Caco-2 (cell line): ENCODE measurements around the gene ELL2. TPM values are rescaled to one million over a fixed set of nuclear protein-coding genes. Genes with fewer than 3 reads are reported as not detected.

ENCODE experiments used
- BruUV-seq: library from RNA; stranded (reverse); fragments of 400-500 nt; replicated peaks from 2 replicates; lab custom pipeline; 2021; lab: Mats Ljungman, UMichigan
- CTCF ChIA-PET: fragments of 300-600 bp; sonication (Branson Sonifier 250); formaldehyde crosslinking; loops from one replicate; lab custom pipeline; 2022; ENCODE audit warnings: antibody characterized with exemption; lab: Charles Lee
- POLR2A ChIA-PET: fragments of 300-600 bp; sonication (Branson Sonifier 250); formaldehyde crosslinking; loops from one replicate; lab custom pipeline; 2022; ENCODE audit warnings: antibody characterized with exemption; lab: Charles Lee
- DNase-seq, 2 experiments: peaks; one replicate each; pipeline versions ENCODE4 v3.0.0 to v3.0.0-alpha.2; 2020 to 2022
- H3K27me3 ChIP-seq: replicated peaks from 2 replicates; pipeline ENCODE4 v1.6.0; 2011; ENCODE audit warnings: low read length; ENCODE audit not compliant: control insufficient read depth, insufficient read depth
- H3K36me3 ChIP-seq: 2 replicates; pipeline ENCODE4 v1.5.1; 2011; ENCODE audit warnings: low read length; ENCODE audit not compliant: control insufficient read depth, insufficient read depth
- H3K4me1 ChIP-seq: fragments of 250-450 bp; sonication (Bioruptor Pico); 2 replicates; pipeline ENCODE4 v1.5.1; 2020; ENCODE audit warnings: mild to moderate bottlenecking
- H3K4me3 ChIP-seq: 2 replicates; pipeline ENCODE4 v1.5.1; 2011; ENCODE audit warnings: low read depth, mild to moderate bottlenecking, control low read depth, low read length
- H3K9me3 ChIP-seq: fragments of 250-450 bp; sonication (Bioruptor Pico); 2 replicates; pipeline ENCODE4 v1.5.1; 2020; ENCODE audit warnings: mild to moderate bottlenecking, moderate library complexity
- H3K27ac Mint-ChIP-seq: one replicate; pipeline ENCODE4 v1.8.0; 2022; ENCODE audit warnings: mixed read lengths; ENCODE audit not compliant: unreplicated experiment
- H3K27me3 Mint-ChIP-seq: one replicate; pipeline ENCODE4 v1.8.0; 2022; ENCODE audit warnings: mixed read lengths; ENCODE audit not compliant: insufficient read depth, unreplicated experiment
- H3K36me3 Mint-ChIP-seq: one replicate; pipeline ENCODE4 v1.8.0; 2022; ENCODE audit warnings: mild to moderate bottlenecking, mixed read lengths; ENCODE audit not compliant: insufficient read depth, unreplicated experiment
- H3K4me1 Mint-ChIP-seq: one replicate; pipeline ENCODE4 v1.8.0; 2022; ENCODE audit warnings: low read depth, mixed read lengths; ENCODE audit not compliant: unreplicated experiment
- H3K4me3 Mint-ChIP-seq: one replicate; pipeline ENCODE4 v1.8.0; 2022; ENCODE audit warnings: mild to moderate bottlenecking, moderate library complexity, mixed read lengths; ENCODE audit not compliant: unreplicated experiment
- H3K9me3 Mint-ChIP-seq: one replicate; pipeline ENCODE4 v1.8.0; 2022; ENCODE audit warnings: mixed read lengths; ENCODE audit not compliant: unreplicated experiment
- CTCF ChIP-seq, 2 experiments: fragments of 200-600 bp in 1 of 2; IDR thresholded peaks; 1 replicate in 1 of 2; 2 replicates in 1 of 2; pipeline versions ENCODE4 v1.5.1 to v1.8.0; 2011 to 2022; ENCODE audit warnings: antibody characterized with exemption in 1 of 2, control low read depth in 1 of 2, inconsistent platforms in 1 of 2, low read depth in 1 of 2, low read length in 1 of 2, mild to moderate bottlenecking in 1 of 2, moderate library complexity in 1 of 2; ENCODE audit not compliant: insufficient read depth in 1 of 2, severe bottlenecking in 1 of 2, unreplicated experiment in 1 of 2
- intact Hi-C: fragments of 100-400 bp; cut with micrococcal nuclease; formaldehyde crosslinking; loops from one replicate; pipeline ENCODE4 v1.10.0; 2022; ENCODE audit not compliant: unreplicated experiment
- total RNA-seq: library from RNA; stranded (reverse); gene quantifications from 2 replicates; pipeline ENCODE4 v1.2.3, GENCODE V29; 2022

The ELL2 gene
- total RNA-seq, 1 experiment from 2014 or later, result 81.0 TPM

DNA sequence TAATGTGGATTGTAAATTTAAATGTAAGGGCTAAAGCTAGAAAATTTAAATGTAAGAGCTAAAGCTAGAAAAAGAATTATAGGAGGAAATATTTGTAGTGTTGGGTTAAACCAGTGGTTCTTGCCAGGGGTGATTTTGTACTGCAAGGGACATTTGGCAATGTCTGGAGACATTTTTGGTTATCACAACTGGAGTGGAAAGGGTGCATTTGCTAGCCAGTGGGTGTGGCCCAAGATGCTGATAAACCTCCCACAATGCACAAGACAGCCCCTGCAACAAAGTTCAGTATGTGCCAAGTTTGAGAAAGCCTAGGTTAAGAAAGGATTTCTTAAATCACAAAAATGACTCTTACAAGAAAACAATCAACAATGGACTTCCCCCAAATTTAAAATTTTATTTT lies 31.6 kb upstream of the ELL2 start:
- Histone ChIP-seq H3K27me3 (no peaks in the 10 kb centered on the region), H3K36me3 (no peaks in the 10 kb centered on the region), H3K4me1 (peaks cover 45% of the 10 kb centered on the region), H3K9me3 (no peaks in the 10 kb centered on the region), H3K4me3 (no peak overlapping the region)
- CTCF ChIA-PET, result interaction anchor here (0.6 kb wide), 1 partner anchor 32 kb away, joined by 3 read pairs; the partner anchor contains the start of gene ELL2
- Mint-ChIP-seq H3K4me3 (no peak overlapping the region), H3K9me3 (no peaks in the 10 kb centered on the region), H3K36me3 (no peaks in the 10 kb centered on the region), H3K27me3 (no peaks in the 10 kb centered on the region), H3K4me1 (peaks cover 15% of the 10 kb centered on the region), H3K27ac (no peak overlapping the region)
- POLR2A ChIA-PET, result no interaction called here
- BruUV-seq, result no TSS peak
- DNase-seq, result no peak
- intact Hi-C loops, result no loop called here
- no peak for TF ChIP-seq CTCF (IDR thresholded peaks at IDR 0.05; ENCODE audit: insufficient read depth in 1 of 2, low read depth in 1 of 2, low read length in 1 of 2, severe bottlenecking in 1 of 2, unreplicated experiment in 1 of 2)

- Mint-ChIP-seq H3K4me3 (no peak overlapping the region), H3K27me3 (no peaks in the 10 kb centered on the region), H3K27ac (peak overlapping the region; percentile 85), H3K9me3 (no peaks in the 10 kb centered on the region), H3K4me1 (peaks cover 9% of the 10 kb centered on the region), H3K36me3 (no peaks in the 10 kb centered on the region)
- DNase-seq, result no peak
- Histone ChIP-seq H3K36me3 (no peaks in the 10 kb centered on the region), H3K9me3 (no peaks in the 10 kb centered on the region), H3K4me1 (peaks cover 65% of the 10 kb centered on the region), H3K4me3 (no peak overlapping the region), H3K27me3 (no peaks in the 10 kb centered on the region)
- intact Hi-C loops, result loop anchor here (1.0 to 5.0 kb wide), 3 partner anchors 48 to 653 kb away; no protein-coding TSS in a partner anchor
- TF ChIP-seq CTCF (IDR thresholded peaks at IDR 0.05; ENCODE audit: insufficient read depth in 1 of 2, low read depth in 1 of 2, low read length in 1 of 2, severe bottlenecking in 1 of 2, unreplicated experiment in 1 of 2), result no peak
- ChIA-PET POLR2A (interaction anchor here (1.8 kb wide), 1 partner anchor 27 kb away, joined by 4 read pairs; no protein-coding TSS in a partner anchor), CTCF (interaction anchor here (1.8 kb wide), 1 partner anchor 8 kb away, joined by 5 read pairs; no protein-coding TSS in a partner anchor)
- BruUV-seq, result no TSS peak
Observed at GRCh38 chr5:95989283-95990048, 27.8 kb upstream of the ELL2 start.

DNA sequence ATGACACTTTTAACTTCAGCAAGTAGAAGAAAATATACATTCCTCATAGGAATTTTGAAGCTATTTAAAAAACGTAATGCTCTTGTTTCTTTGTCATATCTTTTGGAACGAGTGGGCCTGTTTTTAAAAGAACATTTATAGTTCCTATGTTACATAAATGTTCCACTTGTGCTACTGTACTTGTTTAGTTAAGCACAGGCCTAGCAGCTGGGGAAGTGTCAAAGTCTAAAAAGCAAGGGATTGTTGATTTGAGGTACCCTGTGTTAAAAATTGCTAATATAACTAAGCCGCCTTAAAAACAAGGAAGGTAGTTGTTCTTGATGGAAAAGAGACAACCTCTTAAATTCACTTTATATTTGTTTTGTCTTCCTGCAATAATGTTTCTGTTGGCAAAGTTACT lies 27.2 kb upstream of the ELL2 start:
- ChIA-PET POLR2A (interaction anchor here (1.8 kb wide), 1 partner anchor 26 kb away, joined by 4 read pairs; no protein-coding TSS in a partner anchor), CTCF (interaction anchor here (1.8 kb wide), 1 partner anchor 9 kb away, joined by 5 read pairs; no protein-coding TSS in a partner anchor)
- BruUV-seq, result no TSS peak
- Histone ChIP-seq H3K27me3 (no peaks in the 10 kb centered on the region), H3K4me3 (no peak overlapping the region), H3K9me3 (no peaks in the 10 kb centered on the region), H3K36me3 (no peaks in the 10 kb centered on the region), H3K4me1 (peaks cover 70% of the 10 kb centered on the region)
- H3K4me3 Mint-ChIP-seq, result no peak overlapping the region
- intact Hi-C loops, result loop anchor here (1.0 to 5.0 kb wide), 3 partner anchors 48 to 653 kb away; no protein-coding TSS in a partner anchor
- H3K36me3 Mint-ChIP-seq, result no peaks in the 10 kb centered on the region
- peak overlapping the region; percentile 85 for H3K27ac Mint-ChIP-seq
- H3K9me3 Mint-ChIP-seq, result no peaks in the 10 kb centered on the region
- no peak for DNase-seq
- no peak for TF ChIP-seq CTCF (IDR thresholded peaks at IDR 0.05; ENCODE audit: insufficient read depth in 1 of 2, low read depth in 1 of 2, low read length in 1 of 2, severe bottlenecking in 1 of 2, unreplicated experiment in 1 of 2)
- H3K4me1 Mint-ChIP-seq, result peaks cover 9% of the 10 kb centered on the region
- no peaks in the 10 kb centered on the region for H3K27me3 Mint-ChIP-seq
